GM10248 (cell line): ENCODE data around the gene DDR2.

ENCODE experiments used
- CTCF ChIA-PET: fragments of 300-600 bp; sonication (Branson Sonifier 250); formaldehyde crosslinking; extraction: SDS; loops from one replicate; lab custom pipeline; 2021; ENCODE audit warnings: antibody characterized with exemption; lab: Yijun Ruan, JAX
- POLR2A ChIA-PET: fragments of 350-650 bp; sonication (Branson Sonifier 250); formaldehyde crosslinking; extraction: SDS; loops from one replicate; lab custom pipeline; 2020; ENCODE audit warnings: antibody characterized with exemption; lab: Yijun Ruan, JAX
- DNase-seq: peaks from one replicate; pipeline ENCODE4 v3.0.0; 2012; ENCODE audit errors: extremely low spot score
- TF ChIP-seq, protein P1 (sequence below): IDR thresholded peaks from 2 replicates; pipeline ENCODE4 v1.5.1; 2012; ENCODE audit warnings: mild to moderate bottlenecking, low read depth; ENCODE audit errors: extremely low read depth, missing control alignments, control extremely low read depth

Gene DDR2

DNA sequence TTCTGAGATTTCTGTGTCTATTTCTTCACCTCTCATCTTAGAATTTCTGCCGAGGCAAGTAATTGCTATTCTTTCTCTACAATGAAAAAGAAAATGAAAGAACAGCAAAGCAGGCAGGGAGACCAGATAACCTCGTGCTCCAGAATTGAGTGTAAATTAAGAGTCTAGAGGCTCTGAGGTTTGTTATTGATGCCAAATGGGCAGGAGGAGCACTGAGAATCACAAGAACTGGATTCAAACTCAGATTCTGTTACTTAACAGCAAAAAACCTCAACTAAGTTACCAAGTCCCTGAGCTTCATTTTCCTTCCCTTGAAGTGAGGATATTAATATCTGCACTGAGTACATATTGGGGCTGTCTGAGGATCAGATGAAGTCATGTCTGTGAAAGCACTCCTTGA, 5.5 kb upstream of the DDR2 start:
- CTCF ChIA-PET: interaction anchor here (0.9 to 3.0 kb wide), 10 partner anchors 9 to 139 kb away, joined by 3 to 22 read pairs (median 4); no protein-coding TSS in a partner anchor
- DNase-seq: no peak
- POLR2A ChIA-PET: no interaction called here
- TF ChIP-seq, protein P1, sequence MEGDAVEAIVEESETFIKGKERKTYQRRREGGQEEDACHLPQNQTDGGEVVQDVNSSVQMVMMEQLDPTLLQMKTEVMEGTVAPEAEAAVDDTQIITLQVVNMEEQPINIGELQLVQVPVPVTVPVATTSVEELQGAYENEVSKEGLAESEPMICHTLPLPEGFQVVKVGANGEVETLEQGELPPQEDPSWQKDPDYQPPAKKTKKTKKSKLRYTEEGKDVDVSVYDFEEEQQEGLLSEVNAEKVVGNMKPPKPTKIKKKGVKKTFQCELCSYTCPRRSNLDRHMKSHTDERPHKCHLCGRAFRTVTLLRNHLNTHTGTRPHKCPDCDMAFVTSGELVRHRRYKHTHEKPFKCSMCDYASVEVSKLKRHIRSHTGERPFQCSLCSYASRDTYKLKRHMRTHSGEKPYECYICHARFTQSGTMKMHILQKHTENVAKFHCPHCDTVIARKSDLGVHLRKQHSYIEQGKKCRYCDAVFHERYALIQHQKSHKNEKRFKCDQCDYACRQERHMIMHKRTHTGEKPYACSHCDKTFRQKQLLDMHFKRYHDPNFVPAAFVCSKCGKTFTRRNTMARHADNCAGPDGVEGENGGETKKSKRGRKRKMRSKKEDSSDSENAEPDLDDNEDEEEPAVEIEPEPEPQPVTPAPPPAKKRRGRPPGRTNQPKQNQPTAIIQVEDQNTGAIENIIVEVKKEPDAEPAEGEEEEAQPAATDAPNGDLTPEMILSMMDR: no peak

DNA sequence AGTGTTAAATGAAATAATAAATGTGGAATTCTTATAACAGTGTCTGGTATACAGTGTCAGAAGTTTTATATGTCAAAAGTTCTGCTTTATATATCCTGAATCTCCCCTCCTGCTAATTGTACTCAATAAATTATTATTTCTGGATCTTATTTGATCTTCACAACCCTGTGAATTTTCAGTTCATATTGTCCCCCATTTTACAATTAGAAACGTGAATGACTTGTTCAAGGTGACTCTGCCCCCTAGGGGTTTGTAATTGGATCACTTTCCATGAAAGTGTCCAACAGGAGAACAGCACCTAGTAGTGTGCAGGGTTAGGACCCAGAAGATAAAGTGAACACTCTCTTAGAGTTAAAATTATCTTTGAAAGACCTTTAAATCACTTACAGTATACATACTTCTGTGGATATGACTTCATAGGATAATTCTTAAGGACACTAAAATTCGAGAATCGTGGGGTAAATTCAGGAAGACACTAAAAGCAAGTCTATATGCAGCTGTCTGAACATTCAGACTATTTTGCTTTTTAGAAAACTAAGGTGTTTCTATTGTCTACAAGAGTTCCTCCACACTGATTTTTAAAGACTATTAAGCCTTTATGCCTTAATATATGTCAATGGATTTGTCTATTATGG, 4.5 kb upstream of the DDR2 start:
- CTCF ChIA-PET: interaction anchor here (1.0 to 6.9 kb wide), 3 partner anchors 14 to 24 kb away, joined by 3 to 56 read pairs (median 3); no protein-coding TSS in a partner anchor
- TF ChIP-seq, protein P1: peak; percentile 35
- POLR2A ChIA-PET: no interaction called here
- DNase-seq: no peak

DNA sequence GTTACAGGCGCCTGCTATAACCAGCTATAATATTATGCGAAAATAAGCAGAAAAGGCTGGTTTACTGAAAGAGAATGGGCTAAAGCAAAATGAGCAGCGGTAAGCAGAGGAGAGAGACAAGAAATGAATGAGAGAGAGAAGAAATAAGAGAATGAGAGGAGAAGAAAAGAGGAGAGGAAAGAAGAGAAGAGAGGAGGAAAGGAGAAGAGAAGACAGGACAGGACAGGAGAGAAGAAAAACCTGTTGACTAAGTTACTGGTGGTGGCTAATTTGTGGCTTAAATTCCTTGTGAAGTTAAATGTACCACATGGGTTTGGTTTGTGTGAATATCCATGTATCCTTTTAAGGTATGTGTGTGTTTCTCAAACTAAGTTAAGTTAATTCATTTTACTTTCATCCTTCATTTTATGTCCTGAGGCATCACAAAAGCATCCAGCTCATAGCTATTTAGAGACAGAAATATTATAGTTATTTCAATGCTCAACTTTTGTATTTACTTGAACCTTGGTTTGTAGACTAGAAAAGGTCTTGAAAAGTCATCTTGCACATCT, 3.1 kb upstream of the DDR2 start:
- POLR2A ChIA-PET: no interaction called here
- TF ChIP-seq, protein P1: no peak
- CTCF ChIA-PET: interaction anchor here (1.0 to 6.9 kb wide), 5 partner anchors 11 to 63 kb away, joined by 3 to 56 read pairs (median 4); no protein-coding TSS in a partner anchor
- DNase-seq: no peak

DNA sequence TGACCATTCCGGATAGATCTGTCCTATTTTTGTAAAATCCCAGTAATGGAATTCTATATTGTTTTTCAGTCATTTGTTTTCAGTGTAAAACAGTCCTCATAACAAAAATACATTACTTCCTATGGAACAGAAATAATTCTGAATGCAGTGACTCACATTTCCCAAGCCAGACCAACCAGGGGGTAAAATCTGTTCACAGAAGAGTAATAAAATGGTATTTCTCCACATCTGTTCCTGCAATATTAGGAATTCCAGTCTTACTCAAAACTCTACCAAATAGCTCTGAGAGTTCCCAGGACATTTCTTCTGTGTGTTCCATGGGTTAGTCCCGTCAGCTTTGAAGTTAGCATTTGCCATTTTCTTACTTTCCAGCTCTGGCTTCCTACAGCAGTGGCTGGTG, 2.6 kb upstream of the DDR2 start:
- TF ChIP-seq, protein P1: no peak
- CTCF ChIA-PET: interaction anchor here (0.8 to 6.9 kb wide), 8 partner anchors 9 to 130 kb away, joined by 3 to 56 read pairs (median 3); no protein-coding TSS in a partner anchor
- POLR2A ChIA-PET: no interaction called here
- no peak for DNase-seq

DNA sequence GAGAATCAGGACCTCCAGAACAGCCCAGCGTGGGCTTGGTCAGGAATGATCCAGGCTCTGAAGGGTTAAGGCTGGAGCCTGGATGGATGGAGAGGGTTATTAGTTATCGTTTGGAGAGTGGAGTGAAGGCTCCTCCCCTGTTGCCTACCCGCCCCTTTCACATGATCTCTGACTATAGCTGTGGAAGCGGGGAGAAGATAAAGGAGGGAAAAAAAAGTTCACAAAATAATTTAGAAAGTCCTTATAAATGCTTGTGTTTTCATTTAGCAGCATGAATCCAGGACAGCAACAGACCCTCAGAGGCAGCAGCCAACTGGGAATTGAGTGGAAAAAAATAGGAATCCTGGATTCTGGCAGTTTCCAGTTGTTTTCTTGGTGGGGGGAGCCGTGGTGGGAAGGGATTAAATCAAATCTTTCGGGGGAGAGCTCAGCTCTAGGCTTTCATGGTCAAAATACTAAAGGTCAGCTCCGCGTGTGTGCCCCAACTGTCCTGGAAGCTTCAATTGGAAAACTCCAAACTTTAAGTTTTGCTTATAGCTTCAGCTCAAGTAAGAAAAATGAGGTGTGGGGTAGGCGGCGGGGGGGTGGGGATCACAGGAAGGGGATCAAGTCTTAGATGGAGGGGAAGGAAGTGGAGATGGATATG, 595 bp upstream of the DDR2 start:
- DNase-seq: no peak
- TF ChIP-seq, protein P1: no peak
- CTCF ChIA-PET: interaction anchor here (0.9 to 6.9 kb wide), 18 partner anchors 9 to 169 kb away, joined by 3 to 56 read pairs (median 4); no protein-coding TSS in a partner anchor
- POLR2A ChIA-PET: interaction anchor here (0.7 kb wide), 2 partner anchors 26 to 704 kb away, joined by 3 to 6 read pairs; no protein-coding TSS in a partner anchor

DNA sequence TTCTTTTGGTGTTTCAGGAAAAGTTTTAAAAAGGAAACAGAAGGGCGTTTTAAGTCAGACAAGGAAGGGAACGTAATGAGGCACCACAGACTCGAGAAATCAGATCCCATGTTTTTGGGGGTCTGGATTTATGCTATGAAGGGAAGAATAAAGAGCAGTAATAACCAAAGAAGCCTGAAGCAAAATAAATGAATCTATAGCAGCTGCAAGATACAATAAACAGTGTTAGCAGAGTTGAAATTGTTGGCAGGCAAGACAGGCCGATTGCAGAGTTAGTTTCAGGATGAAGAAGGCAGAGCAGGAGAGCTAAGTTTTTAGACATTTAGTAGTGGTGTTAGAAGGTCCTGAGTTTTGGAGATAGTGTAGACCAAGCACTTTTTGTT, 425 bp downstream of the DDR2 start:
- DNase-seq: no peak
- TF ChIP-seq, protein P1: no peak
- ChIA-PET POLR2A (no interaction called here), CTCF (interaction anchor here (0.9 to 6.9 kb wide), 9 partner anchors 10 to 891 kb away, joined by 3 to 56 read pairs (median 4); no protein-coding TSS in a partner anchor)
